ENCODE results near the gene SHKBP1.

DNA sequence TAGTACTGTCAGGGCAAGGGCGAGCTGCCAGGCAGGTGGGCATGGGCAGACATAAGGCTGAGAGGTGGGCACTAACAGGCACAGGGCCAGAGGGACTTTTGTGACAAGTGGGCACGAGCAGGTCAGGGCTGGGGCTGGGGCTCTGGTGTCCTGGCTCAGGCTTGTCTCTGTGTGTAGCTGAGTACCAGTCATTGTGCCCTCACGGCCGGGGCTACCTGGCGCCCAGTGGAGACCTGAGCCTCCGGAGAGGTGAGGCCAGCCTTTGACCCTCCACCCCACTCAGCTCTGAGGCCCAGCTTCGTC lies 46.1 kb downstream of the SHKBP1 start:
- TF ChIP-seq, protein P1, sequence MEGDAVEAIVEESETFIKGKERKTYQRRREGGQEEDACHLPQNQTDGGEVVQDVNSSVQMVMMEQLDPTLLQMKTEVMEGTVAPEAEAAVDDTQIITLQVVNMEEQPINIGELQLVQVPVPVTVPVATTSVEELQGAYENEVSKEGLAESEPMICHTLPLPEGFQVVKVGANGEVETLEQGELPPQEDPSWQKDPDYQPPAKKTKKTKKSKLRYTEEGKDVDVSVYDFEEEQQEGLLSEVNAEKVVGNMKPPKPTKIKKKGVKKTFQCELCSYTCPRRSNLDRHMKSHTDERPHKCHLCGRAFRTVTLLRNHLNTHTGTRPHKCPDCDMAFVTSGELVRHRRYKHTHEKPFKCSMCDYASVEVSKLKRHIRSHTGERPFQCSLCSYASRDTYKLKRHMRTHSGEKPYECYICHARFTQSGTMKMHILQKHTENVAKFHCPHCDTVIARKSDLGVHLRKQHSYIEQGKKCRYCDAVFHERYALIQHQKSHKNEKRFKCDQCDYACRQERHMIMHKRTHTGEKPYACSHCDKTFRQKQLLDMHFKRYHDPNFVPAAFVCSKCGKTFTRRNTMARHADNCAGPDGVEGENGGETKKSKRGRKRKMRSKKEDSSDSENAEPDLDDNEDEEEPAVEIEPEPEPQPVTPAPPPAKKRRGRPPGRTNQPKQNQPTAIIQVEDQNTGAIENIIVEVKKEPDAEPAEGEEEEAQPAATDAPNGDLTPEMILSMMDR (conservative IDR thresholded peaks at IDR 0.05; ENCODE audit: low read depth, low read length) = no peak
- no peak for TF ChIP-seq EZH2 (IDR thresholded peaks at IDR 0.05; ENCODE audit: borderline replicate concordance, low read depth, low read length, poor library complexity, severe bottlenecking)
